NCI-H146 treated with DMSO at 0.1 percent for 48 hours (cell line): ENCODE measurements around the gene CS.

Experiments used
- DNase-seq: peaks from one replicate; lab custom pipeline; 2025; ENCODE audit not compliant: unreplicated experiment; lab: John Stamatoyannopoulos, UW

CS gene

GRCh38 chr12:56221757-56222530 is 78.2 kb downstream of the CS start, which contains the start of gene RNF41:
Gene RNF41 (minus strand): TSS chr12:56221922. CDS start chr12:56214047, 7,875 bp downstream.
- DNase-seq, result peak; percentile 98
